ENCODE measurements around the gene ZNF394.
A peak's percentile ranks its signal among the peaks of the same experiment; 100 is the strongest.

ZNF394 gene

DNA sequence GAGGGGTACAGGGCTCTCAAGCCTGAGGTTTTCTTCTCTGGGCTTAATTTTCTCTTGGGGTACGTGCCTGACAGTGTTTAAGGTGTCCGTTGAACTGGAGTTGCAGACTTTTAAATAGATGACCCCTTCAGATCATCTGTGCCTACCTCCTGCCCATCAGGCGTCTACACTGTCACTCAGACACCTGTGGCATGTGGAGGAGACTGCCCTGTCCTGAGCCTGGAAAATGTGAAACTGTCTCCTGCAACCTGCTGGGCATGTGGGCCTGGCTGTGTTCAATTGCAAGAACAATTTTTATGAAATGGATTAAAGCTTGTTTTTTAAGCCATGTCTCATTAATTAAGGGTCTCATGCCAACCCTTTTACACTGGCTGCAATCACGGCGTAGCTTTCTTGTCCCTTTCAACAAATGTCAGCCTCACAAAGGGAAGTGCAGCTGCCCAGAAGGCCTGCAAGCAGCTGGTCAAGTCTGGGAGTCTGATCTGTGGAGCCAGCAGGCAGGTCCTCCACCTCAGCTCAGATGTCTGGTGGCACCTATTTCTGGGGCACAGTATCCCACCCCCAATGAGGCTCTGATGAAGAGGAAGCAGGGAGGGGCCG, 42.9 kb downstream of the ZNF394 start:
- in situ Hi-C loops (cut with HindIII; ENCODE audit: low pct_unique_long_range_greater_than_20kb, low sequenced_read_pairs): no loop called here
- TF ChIP-seq JUND (IDR thresholded peaks at IDR 0.05; ENCODE audit: low read depth): no peak
- DNase-seq (ENCODE audit: low read depth in 1 of 2, low spot score in 1 of 2): no peak

DNA sequence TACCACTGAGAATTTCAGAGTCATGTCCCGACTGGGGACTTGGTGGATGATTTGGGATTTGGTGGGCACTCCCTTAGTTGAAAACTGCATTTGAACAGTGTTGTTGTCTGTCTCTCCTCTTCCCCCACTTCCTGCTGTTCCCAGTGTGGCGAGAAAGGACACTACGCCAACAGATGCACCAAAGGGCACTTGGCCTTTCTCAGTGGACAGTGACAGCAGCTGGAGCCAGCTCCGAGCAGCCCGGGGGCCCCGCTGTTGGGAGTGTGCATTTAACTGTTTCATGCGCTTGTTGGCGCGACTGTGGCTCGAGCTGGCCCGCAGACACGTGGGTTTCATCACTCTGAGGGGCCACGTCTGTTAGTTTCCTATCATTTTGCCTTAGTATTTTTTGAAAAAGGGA, 43.8 kb downstream of the ZNF394 start:
- no peak for DNase-seq (ENCODE audit: low read depth in 1 of 2, low spot score in 1 of 2)
- TF ChIP-seq JUND (IDR thresholded peaks at IDR 0.05; ENCODE audit: low read depth): no peak
- in situ Hi-C loops (cut with HindIII; ENCODE audit: low pct_unique_long_range_greater_than_20kb, low sequenced_read_pairs): no loop called here

DNA sequence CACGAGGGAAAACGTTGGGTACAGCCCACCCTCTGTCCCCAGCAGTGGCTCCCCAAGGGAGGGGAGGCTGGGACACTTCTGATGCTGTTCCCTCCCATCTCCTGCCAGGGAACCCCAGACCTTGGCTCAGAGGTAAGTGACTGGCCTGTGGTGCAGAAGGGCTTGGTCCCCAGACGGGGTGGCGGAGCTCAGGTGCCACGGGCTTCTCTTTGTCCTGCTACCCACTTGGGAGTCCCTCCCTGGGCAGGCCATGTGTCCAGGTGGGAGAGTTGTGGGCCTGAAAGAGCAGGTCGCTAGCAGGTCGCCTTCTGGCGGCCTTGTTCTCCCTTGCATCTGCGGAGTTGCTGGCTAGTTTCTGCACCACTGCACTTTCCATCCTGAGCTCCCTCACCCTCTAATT, 44.2 kb downstream of the ZNF394 start:
- no peak for TF ChIP-seq JUND (IDR thresholded peaks at IDR 0.05; ENCODE audit: low read depth)
- in situ Hi-C loops (cut with HindIII; ENCODE audit: low pct_unique_long_range_greater_than_20kb, low sequenced_read_pairs): no loop called here
- DNase-seq (ENCODE audit: low read depth in 1 of 2, low spot score in 1 of 2): no peak

DNA sequence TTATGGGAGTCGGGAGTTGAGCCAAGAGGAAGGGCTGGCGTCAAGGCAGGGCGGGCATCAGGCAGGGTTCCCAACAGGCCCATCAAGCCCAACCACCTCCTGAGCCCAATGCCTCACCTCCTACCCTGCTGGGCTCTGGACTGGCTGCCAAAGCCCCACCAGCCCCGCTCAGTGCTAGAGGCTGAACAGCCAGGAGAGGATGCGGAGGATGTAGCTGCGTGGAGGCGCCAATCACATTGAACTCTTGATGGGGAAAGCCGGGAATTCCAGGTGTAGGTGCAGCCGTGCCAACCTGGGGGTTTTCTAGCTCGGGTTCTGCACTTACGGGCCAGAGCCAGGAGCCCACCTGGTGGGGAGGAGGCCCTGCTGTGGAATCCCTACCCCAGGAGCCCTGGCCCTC, 47.0 kb downstream of the ZNF394 start:
- in situ Hi-C loops (cut with HindIII; ENCODE audit: low pct_unique_long_range_greater_than_20kb, low sequenced_read_pairs): no loop called here
- TF ChIP-seq JUND (IDR thresholded peaks at IDR 0.05; ENCODE audit: low read depth): no peak
- no peak for DNase-seq (ENCODE audit: low read depth in 1 of 2, low spot score in 1 of 2)

DNA sequence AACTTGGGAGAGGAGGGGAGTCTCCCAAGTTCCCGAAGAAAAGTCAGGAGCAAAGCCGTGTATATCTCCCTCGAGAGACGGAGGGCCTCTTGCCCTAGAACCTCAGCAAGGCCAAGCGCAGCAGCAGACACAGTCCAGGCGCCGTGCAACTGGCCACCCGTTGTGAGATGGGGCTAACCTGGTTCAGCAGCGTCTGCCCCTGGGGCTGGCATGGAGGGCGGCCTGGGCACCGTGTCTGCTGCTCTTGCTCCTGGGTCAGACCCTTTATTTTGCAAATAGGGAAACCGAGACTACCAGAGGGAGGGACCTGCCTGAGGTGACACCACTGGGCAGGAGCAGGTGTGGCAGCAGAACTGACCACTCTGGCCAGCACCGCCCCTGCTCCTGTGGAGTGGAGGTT, 47.5 kb downstream of the ZNF394 start:
- in situ Hi-C loops (cut with HindIII; ENCODE audit: low pct_unique_long_range_greater_than_20kb, low sequenced_read_pairs): no loop called here
- TF ChIP-seq JUND (IDR thresholded peaks at IDR 0.05; ENCODE audit: low read depth): no peak

DNA sequence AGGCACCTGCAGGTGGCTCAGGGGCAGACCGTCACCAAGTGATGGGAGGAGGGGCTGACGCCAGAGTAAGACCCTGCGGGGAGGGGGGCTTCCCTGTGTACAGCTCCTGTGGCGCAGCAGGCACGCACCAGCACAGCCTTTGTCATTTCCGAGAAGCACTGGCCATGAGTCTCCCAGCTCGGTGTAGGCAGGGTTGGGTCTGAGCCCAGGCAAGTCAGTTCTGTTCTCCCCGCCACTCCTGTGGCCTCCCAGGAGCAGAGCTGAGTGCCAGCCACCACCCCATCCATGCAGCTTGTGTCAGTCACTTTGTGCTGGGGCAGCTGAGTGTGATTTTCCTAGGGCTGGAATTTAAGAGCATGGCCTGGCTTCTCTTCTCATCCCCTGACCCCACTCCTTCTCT, 48.1 kb downstream of the ZNF394 start:
- in situ Hi-C loops (cut with HindIII; ENCODE audit: low pct_unique_long_range_greater_than_20kb, low sequenced_read_pairs): no loop called here
- TF ChIP-seq JUND (IDR thresholded peaks at IDR 0.05; ENCODE audit: low read depth): no peak
- DNase-seq (ENCODE audit: low read depth in 1 of 2, low spot score in 1 of 2): no peak

More for the DNA sequence above, 47.5 kb downstream of the ZNF394 start:
- no peak for DNase-seq (ENCODE audit: low read depth in 1 of 2, low spot score in 1 of 2)

DNA sequence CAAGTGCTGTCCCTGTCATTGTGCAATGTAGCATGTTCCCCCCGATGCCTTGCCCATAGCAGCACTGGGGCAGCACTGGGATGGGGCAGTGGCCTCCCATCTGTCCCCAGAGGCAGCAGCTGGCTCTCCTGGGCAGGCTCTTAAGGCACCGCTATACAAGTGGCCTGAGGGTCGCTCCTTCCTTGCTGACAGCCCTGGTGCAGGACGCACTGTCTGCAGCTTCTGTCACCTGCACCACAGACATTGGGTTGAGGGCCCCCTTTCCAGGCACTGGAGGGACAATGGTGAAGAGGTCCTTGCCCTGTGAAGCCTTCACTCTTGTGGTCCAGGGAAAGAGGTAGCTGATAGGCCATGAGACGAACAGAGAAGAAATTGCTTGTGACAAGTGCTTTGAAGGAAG, 50.8 kb downstream of the ZNF394 start:
- DNase-seq (ENCODE audit: low read depth in 1 of 2, low spot score in 1 of 2): no peak
- in situ Hi-C loops (cut with HindIII; ENCODE audit: low pct_unique_long_range_greater_than_20kb, low sequenced_read_pairs): no loop called here
- TF ChIP-seq JUND (IDR thresholded peaks at IDR 0.05; ENCODE audit: low read depth): no peak

DNA sequence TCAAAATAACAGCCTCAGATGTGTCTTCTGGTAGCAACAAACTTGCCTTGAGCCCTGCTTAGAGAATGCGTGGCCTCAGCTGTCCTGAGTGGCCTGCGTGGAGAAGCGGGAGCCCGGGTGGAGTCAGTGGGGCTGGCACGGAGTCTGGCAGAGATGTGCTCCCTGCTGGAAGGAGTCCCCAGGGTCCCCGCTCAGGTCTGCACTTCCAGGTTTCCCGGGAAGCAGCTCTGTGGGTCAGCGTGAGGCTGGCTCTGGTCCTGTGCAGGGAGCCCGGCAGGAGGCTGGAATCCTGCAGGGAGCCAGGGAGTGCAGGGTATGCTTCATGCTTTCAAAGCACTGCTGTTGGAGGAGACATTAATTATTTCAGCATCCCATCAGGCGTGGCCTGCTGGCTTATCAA, 51.2 kb downstream of the ZNF394 start:
- no peak for TF ChIP-seq JUND (IDR thresholded peaks at IDR 0.05; ENCODE audit: low read depth)
- in situ Hi-C loops (cut with HindIII; ENCODE audit: low pct_unique_long_range_greater_than_20kb, low sequenced_read_pairs): no loop called here
- DNase-seq (ENCODE audit: low read depth in 1 of 2, low spot score in 1 of 2): no peak

DNA sequence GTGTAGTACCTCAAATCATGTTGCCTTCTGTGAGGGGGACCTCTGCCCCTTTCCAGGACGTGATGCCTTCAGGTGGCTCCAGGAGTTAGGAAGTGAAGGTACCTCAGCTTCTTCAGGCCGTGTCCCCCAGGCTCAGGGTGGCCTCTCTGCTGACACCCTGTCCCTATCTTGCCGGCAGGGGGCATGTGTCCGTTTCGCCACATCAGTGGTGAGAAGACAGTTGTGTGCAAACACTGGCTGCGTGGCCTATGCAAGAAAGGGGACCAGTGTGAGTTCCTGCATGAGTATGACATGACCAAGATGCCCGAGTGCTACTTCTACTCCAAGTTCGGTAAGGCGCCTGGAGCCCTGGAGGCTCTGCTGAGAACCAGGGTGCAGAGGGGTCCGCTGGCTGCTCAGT, 52.1 kb downstream of the ZNF394 start:
- in situ Hi-C loops (cut with HindIII; ENCODE audit: low pct_unique_long_range_greater_than_20kb, low sequenced_read_pairs): no loop called here
- no peak for TF ChIP-seq JUND (IDR thresholded peaks at IDR 0.05; ENCODE audit: low read depth)
- peak in 1 of 2 experiments; percentile 35 for DNase-seq (ENCODE audit: low read depth in 1 of 2, low spot score in 1 of 2)

DNA sequence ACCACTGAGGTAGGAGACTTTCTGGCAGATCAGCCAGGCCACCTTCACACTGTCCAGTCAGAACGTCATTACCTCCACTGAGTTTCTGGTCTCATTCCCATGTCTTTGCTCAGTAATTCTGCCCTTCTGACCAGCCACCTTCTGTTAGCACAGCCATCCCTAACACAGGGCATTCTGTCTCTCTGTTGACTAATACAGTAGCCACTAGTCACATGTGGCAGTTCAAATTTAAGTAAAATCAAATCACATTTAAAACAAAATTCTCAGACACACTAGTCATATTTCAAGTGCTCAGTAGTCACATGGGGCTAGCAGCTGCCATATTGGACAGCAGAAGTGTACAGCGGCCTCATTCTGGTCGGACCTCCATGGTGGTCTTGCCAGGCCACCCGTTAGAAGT, 54.0 kb downstream of the ZNF394 start:
- TF ChIP-seq JUND (IDR thresholded peaks at IDR 0.05; ENCODE audit: low read depth): no peak
- in situ Hi-C loops (cut with HindIII; ENCODE audit: low pct_unique_long_range_greater_than_20kb, low sequenced_read_pairs): no loop called here
- DNase-seq (ENCODE audit: low read depth in 1 of 2, low spot score in 1 of 2): no peak
